Gastroesophageal sphincter (tissue), 3 donors: ENCODE data around the gene GP9.

Source experiments
- CTCF ChIP-seq, 4 experiments: fragments of 200-600 bp in 2 of 4; fragments of 450-650 bp in 2 of 4; sonication (generic) in 1 of 4; IDR thresholded peaks; one replicate each; pipeline ENCODE4 v1.5.1; 2017 to 2019; ENCODE audit warnings: antibody characterized with exemption in 4 of 4, mild to moderate bottlenecking in 2 of 4, moderate library complexity in 2 of 4
- EP300 ChIP-seq: sonication (generic); formaldehyde crosslinking; IDR thresholded peaks from one replicate; pipeline ENCODE4 v1.6.1; 2017; ENCODE audit warnings: antibody characterized with exemption, mild to moderate bottlenecking
- POLR2A ChIP-seq, 2 donors: fragments of 450-650 bp; IDR thresholded peaks; one replicate each; pipeline ENCODE4 v1.6.1; 2017; ENCODE audit warnings: antibody characterized with exemption in 2 of 2, mild to moderate bottlenecking in 2 of 2, moderate library complexity in 1 of 2

- TF ChIP-seq CTCF (IDR thresholded peaks at IDR 0.05) = no peak
- TF ChIP-seq POLR2A (IDR thresholded peaks at IDR 0.05) = no peak
- TF ChIP-seq EP300 = no peak
Measured at GRCh38 chr3:129063091-129063640, 2.6 kb downstream of the GP9 start.
